ENCODE results near the gene USP34. TPM values are rescaled to one million over a fixed set of nuclear protein-coding genes. Genes with fewer than 3 reads are reported as not detected.

USP34 gene
- total RNA-seq, 1 experiment from 2014 or later, result 101 TPM

DNA sequence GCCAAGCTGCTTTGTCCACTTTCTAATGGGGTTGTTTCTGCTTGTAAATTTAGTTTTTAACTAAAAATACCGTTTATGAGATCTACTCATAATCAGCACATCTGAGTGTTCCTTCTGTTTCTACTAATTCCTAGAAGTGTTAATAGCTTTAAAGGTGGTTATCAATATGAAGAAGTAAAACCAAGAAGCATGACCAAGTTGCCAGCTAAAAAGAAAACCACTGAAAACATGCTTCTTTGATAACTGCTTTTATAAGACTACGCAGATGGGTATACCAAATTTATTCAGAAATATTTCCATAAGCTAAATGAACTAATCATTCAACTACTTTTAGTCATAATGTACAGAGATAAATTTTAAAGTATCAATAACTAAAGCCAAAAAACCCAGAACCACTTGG is 207.1 kb downstream of the USP34 start:
- H3K27me3 Mint-ChIP-seq (ENCODE audit: insufficient read depth, unreplicated experiment), result no peaks in the 10 kb centered on the region
- H3K4me3 Mint-ChIP-seq (ENCODE audit: unreplicated experiment), result no peak overlapping the region
- no peaks in the 10 kb centered on the region for H3K4me1 Mint-ChIP-seq (ENCODE audit: insufficient read depth, unreplicated experiment)
- no peaks in the 10 kb centered on the region for H3K9me3 Mint-ChIP-seq (ENCODE audit: unreplicated experiment)
- CTCF ChIA-PET, result interaction anchor here (0.6 to 1.1 kb wide), 3 partner anchors 11 to 129 kb away, joined by 3 to 5 read pairs (median 3); no protein-coding TSS in a partner anchor
- POLR2A ChIA-PET, result no interaction called here
- TF ChIP-seq, protein P1, sequence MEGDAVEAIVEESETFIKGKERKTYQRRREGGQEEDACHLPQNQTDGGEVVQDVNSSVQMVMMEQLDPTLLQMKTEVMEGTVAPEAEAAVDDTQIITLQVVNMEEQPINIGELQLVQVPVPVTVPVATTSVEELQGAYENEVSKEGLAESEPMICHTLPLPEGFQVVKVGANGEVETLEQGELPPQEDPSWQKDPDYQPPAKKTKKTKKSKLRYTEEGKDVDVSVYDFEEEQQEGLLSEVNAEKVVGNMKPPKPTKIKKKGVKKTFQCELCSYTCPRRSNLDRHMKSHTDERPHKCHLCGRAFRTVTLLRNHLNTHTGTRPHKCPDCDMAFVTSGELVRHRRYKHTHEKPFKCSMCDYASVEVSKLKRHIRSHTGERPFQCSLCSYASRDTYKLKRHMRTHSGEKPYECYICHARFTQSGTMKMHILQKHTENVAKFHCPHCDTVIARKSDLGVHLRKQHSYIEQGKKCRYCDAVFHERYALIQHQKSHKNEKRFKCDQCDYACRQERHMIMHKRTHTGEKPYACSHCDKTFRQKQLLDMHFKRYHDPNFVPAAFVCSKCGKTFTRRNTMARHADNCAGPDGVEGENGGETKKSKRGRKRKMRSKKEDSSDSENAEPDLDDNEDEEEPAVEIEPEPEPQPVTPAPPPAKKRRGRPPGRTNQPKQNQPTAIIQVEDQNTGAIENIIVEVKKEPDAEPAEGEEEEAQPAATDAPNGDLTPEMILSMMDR (IDR thresholded peaks at IDR 0.05; ENCODE audit: unreplicated experiment), result no peak
- intact Hi-C loops (cut with micrococcal nuclease), result no loop called here
- no TSS peak for BruUV-seq (replicated peaks)
- H3K27ac Mint-ChIP-seq (ENCODE audit: low read depth, unreplicated experiment), result no peak overlapping the region
- H3K36me3 Mint-ChIP-seq (ENCODE audit: insufficient read depth, unreplicated experiment), result peaks cover 59% of the 10 kb centered on the region
- DNase-seq (ENCODE audit: unreplicated experiment), result no peak

DNA sequence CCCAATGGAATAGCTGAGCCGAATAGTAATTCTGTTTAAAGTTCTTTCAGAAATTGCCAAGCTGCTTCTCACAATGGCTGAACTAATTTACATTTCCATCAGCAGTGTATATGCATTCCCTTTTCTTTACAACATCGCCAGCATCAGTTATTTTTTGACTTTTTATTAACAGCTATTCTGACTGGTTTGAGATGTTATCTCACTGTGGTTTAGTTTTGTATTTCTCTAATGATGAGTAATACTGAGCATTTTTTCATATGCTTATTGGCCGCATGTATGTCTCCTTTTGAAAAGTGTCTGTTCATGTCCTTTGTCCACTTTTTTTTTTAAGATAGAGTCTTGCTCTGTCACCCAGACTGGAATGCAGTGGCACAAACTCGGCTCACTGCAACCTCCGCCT is 208.2 kb downstream of the USP34 start:
- TF ChIP-seq, protein P1 (IDR thresholded peaks at IDR 0.05; ENCODE audit: unreplicated experiment), result no peak
- DNase-seq (ENCODE audit: unreplicated experiment), result no peak
- Mint-ChIP-seq H3K4me3 (ENCODE audit: unreplicated experiment) (no peak overlapping the region), H3K4me1 (ENCODE audit: insufficient read depth, unreplicated experiment) (no peaks in the 10 kb centered on the region), H3K27me3 (ENCODE audit: insufficient read depth, unreplicated experiment) (no peaks in the 10 kb centered on the region), H3K27ac (ENCODE audit: low read depth, unreplicated experiment) (no peak overlapping the region), H3K36me3 (ENCODE audit: insufficient read depth, unreplicated experiment) (peaks cover 58% of the 10 kb centered on the region), H3K9me3 (ENCODE audit: unreplicated experiment) (no peaks in the 10 kb centered on the region)
- ChIA-PET POLR2A (interaction anchor here (0.6 to 0.7 kb wide), 3 partner anchors 39 to 486 kb away, joined by 3 to 4 read pairs (median 3); partner anchors contain the start of gene XPO1), CTCF (interaction anchor here (0.6 kb wide), 1 partner anchor 8 kb away, joined by 3 read pairs; no protein-coding TSS in a partner anchor)
- intact Hi-C loops (cut with micrococcal nuclease), result no loop called here
- no TSS peak for BruUV-seq (replicated peaks)

DNA sequence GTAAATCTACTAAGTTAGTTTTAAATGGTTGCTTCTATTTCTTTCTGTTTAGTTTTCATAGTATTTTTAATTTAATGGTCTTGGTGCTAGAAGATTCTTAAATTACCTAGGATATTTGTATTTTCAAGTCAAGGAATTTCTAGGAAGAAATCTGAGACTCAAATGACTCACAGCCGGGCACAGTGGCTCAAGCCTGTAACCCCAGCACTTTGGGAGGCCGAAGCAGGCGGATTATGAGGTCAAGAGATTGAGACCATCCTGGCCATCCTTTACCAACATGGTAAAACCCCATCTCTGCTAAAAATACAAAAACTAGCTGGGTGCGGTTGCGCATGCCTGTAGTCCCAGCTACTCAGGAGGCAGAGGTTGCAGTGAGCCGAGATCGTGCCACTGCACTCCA is 213.4 kb downstream of the USP34 start:
- BruUV-seq (replicated peaks), result no TSS peak

DNA sequence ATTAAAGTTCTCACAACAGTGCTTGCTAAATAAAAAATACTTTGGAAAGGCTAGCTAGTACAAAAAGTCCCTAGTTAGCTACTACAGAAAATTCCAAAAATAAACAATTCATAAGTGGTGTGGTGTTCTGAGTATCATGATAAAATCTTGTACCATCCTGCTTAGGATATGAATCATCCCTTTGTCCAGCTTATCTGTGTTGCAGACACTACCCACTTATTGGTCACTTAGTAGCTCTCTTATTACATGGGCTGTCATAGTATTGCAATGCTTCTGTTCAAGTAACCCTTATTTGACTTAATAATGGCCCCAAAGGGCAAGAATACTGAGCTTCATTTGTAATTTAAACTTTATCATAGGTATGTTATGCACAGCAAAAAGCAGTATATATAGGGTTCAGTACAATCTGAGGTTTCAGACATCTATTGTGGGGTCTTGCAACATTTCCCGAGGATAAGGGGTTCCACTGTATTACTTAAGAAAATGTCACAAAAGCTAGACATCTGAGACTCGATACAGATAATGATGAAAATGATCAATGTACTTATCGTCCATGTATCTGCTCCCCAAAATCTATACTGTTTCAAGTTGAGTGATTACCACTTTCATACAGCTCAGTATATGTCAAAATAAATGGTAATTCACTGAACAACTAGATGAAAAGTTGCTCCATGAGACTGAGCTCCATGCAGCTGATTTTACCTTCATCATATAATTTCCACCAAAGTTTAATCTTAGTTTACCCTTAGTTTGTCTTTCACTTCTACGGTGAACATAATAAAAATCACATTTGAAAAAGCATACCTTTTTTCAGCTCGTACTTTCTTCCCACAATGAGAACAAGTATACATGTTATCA is 215.1 kb downstream of the USP34 start:
- no TSS peak for BruUV-seq (replicated peaks)
- POLR2A ChIA-PET, result interaction anchor here (0.6 to 1.7 kb wide), 13 partner anchors 9 to 166 kb away, joined by 3 to 5 read pairs (median 3); no protein-coding TSS in a partner anchor
- Mint-ChIP-seq H3K27me3 (ENCODE audit: insufficient read depth, unreplicated experiment) (no peaks in the 10 kb centered on the region), H3K9me3 (ENCODE audit: unreplicated experiment) (no peaks in the 10 kb centered on the region), H3K4me1 (ENCODE audit: insufficient read depth, unreplicated experiment) (peaks cover 32% of the 10 kb centered on the region), H3K4me3 (ENCODE audit: unreplicated experiment) (peak overlapping the region; percentile 18), H3K36me3 (ENCODE audit: insufficient read depth, unreplicated experiment) (peaks cover 50% of the 10 kb centered on the region), H3K27ac (ENCODE audit: low read depth, unreplicated experiment) (peak overlapping the region; percentile 70)
- peak; percentile 64 for DNase-seq (ENCODE audit: unreplicated experiment)
- intact Hi-C loops (cut with micrococcal nuclease), result no loop called here
- TF ChIP-seq, protein P1 (IDR thresholded peaks at IDR 0.05; ENCODE audit: unreplicated experiment), result no peak
- CTCF ChIA-PET, result interaction anchor here (0.6 kb wide), 1 partner anchor 584 kb away, joined by 3 read pairs; no protein-coding TSS in a partner anchor

More for the DNA sequence above, 213.4 kb downstream of the USP34 start:
- peak; percentile 41 for DNase-seq (ENCODE audit: unreplicated experiment)
- intact Hi-C loops (cut with micrococcal nuclease), result no loop called here
- ChIA-PET POLR2A (no interaction called here), CTCF (no interaction called here)
- TF ChIP-seq, protein P1 (IDR thresholded peaks at IDR 0.05; ENCODE audit: unreplicated experiment), result no peak
- Mint-ChIP-seq H3K36me3 (ENCODE audit: insufficient read depth, unreplicated experiment) (peaks cover 51% of the 10 kb centered on the region), H3K27ac (ENCODE audit: low read depth, unreplicated experiment) (peak overlapping the region; percentile 14), H3K9me3 (ENCODE audit: unreplicated experiment) (no peaks in the 10 kb centered on the region), H3K27me3 (ENCODE audit: insufficient read depth, unreplicated experiment) (no peaks in the 10 kb centered on the region), H3K4me1 (ENCODE audit: insufficient read depth, unreplicated experiment) (peaks cover 27% of the 10 kb centered on the region), H3K4me3 (ENCODE audit: unreplicated experiment) (no peak overlapping the region)

Measured in MCF 10A (cell line).